ENCODE data around the gene MRPL39. TPM values are rescaled to one million over a fixed set of nuclear protein-coding genes. Genes with fewer than 3 reads are reported as not detected.

Gene MRPL39
- total RNA-seq, 1 experiment from 2014 or later: 21.2 TPM

GRCh38 chr21:25640943-25641292 lies 33.6 kb upstream of the MRPL39 start:
- Histone ChIP-seq H3K9me2 (ENCODE audit: insufficient read depth) (no peaks in the 10 kb centered on the region), H3K4me2 (no peak overlapping the region), H3K79me2 (ENCODE audit: low read depth) (no peaks in the 10 kb centered on the region), H3K27me3 (ENCODE audit: insufficient read depth, low read depth) (no peaks in the 10 kb centered on the region), H3K4me1 (replicated peaks; ENCODE audit: insufficient read depth) (no peaks in the 10 kb centered on the region), H3K36me3 (ENCODE audit: low read depth) (no peaks in the 10 kb centered on the region), H2AFZ (no peak overlapping the region), H4K20me1 (ENCODE audit: insufficient read depth) (no peaks in the 10 kb centered on the region), H3K4me3 (no peak overlapping the region), H3K27ac (no peak overlapping the region), H3K9me3 (ENCODE audit: insufficient read depth, low read depth) (no peaks in the 10 kb centered on the region), H3F3A (ENCODE audit: insufficient read depth, low read depth) (no peaks in the 10 kb centered on the region)
- TF ChIP-seq CTCF (conservative IDR thresholded peaks at IDR 0.05) (no peak), EZH2 (IDR thresholded peaks at IDR 0.05; ENCODE audit: low read depth) (no peak)
- ChIA-PET POLR2A (ENCODE audit: unreplicated experiment) (no interaction called here), CTCF (no interaction called here)
- DNase-seq: no peak
- intact Hi-C loops (cut with micrococcal nuclease; ENCODE audit: unreplicated experiment): no loop called here
- no TSS peak for BruUV-seq (replicated peaks)

- H3K27me3 ChIP-seq (ENCODE audit: insufficient read depth, low read depth): no peaks in the 10 kb centered on the region
- no peak overlapping the region for H3K4me3 ChIP-seq
- no peaks in the 10 kb centered on the region for H4K20me1 ChIP-seq (ENCODE audit: insufficient read depth)
- H3F3A ChIP-seq (ENCODE audit: insufficient read depth, low read depth): no peaks in the 10 kb centered on the region
- ChIA-PET CTCF (no interaction called here), POLR2A (ENCODE audit: unreplicated experiment) (no interaction called here)
- no peak overlapping the region for H3K4me2 ChIP-seq
- TF ChIP-seq CTCF (conservative IDR thresholded peaks at IDR 0.05) (no peak), EZH2 (IDR thresholded peaks at IDR 0.05; ENCODE audit: low read depth) (no peak)
- BruUV-seq (replicated peaks): no TSS peak
- no peak overlapping the region for H3K27ac ChIP-seq
- H3K79me2 ChIP-seq (ENCODE audit: low read depth): no peaks in the 10 kb centered on the region
- intact Hi-C loops (cut with micrococcal nuclease; ENCODE audit: unreplicated experiment): no loop called here
- H3K9me3 ChIP-seq (ENCODE audit: insufficient read depth, low read depth): no peaks in the 10 kb centered on the region
- H3K9me2 ChIP-seq (ENCODE audit: insufficient read depth): no peaks in the 10 kb centered on the region
- H2AFZ ChIP-seq: no peak overlapping the region
- no peak for DNase-seq
- no peaks in the 10 kb centered on the region for H3K36me3 ChIP-seq (ENCODE audit: low read depth)
- H3K4me1 ChIP-seq (replicated peaks; ENCODE audit: insufficient read depth): no peaks in the 10 kb centered on the region
Observed at GRCh38 chr21:25640202-25640942, 33.1 kb upstream of the MRPL39 start.

- Histone ChIP-seq H3K9me3 (ENCODE audit: insufficient read depth, low read depth) (no peaks in the 10 kb centered on the region), H4K20me1 (ENCODE audit: insufficient read depth) (no peaks in the 10 kb centered on the region), H3F3A (ENCODE audit: insufficient read depth, low read depth) (no peaks in the 10 kb centered on the region), H3K36me3 (ENCODE audit: low read depth) (no peaks in the 10 kb centered on the region), H3K27ac (no peak overlapping the region), H3K9me2 (ENCODE audit: insufficient read depth) (no peaks in the 10 kb centered on the region), H3K4me2 (no peak overlapping the region), H2AFZ (no peak overlapping the region), H3K4me3 (no peak overlapping the region), H3K27me3 (ENCODE audit: insufficient read depth, low read depth) (no peaks in the 10 kb centered on the region), H3K4me1 (replicated peaks; ENCODE audit: insufficient read depth) (no peaks in the 10 kb centered on the region), H3K79me2 (ENCODE audit: low read depth) (no peaks in the 10 kb centered on the region)
- intact Hi-C loops (cut with micrococcal nuclease; ENCODE audit: unreplicated experiment): no loop called here
- POLR2A ChIA-PET (ENCODE audit: unreplicated experiment): no interaction called here
- DNase-seq: no peak
- BruUV-seq (replicated peaks): no TSS peak
- no peak for TF ChIP-seq CTCF (conservative IDR thresholded peaks at IDR 0.05)
- no peak for TF ChIP-seq EZH2 (IDR thresholded peaks at IDR 0.05; ENCODE audit: low read depth)
- CTCF ChIA-PET: no interaction called here
Observed at GRCh38 chr21:25639551-25640201, 32.4 kb upstream of the MRPL39 start.

Data from PC-9 (cell line).